TTC549 (cell line): ENCODE data around the gene SERPINA4.

Experiments used
- FAIRE-seq: peaks from 2 replicates; lab custom pipeline; 2012; peaks lifted over from hg19 to GRCh38; lab: Jason Lieb, UNC

Gene SERPINA4, protein sequence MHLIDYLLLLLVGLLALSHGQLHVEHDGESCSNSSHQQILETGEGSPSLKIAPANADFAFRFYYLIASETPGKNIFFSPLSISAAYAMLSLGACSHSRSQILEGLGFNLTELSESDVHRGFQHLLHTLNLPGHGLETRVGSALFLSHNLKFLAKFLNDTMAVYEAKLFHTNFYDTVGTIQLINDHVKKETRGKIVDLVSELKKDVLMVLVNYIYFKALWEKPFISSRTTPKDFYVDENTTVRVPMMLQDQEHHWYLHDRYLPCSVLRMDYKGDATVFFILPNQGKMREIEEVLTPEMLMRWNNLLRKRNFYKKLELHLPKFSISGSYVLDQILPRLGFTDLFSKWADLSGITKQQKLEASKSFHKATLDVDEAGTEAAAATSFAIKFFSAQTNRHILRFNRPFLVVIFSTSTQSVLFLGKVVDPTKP

GRCh38 chr14:94560751-94561655, at the start of gene SERPINA4:
SERPINA4 (plus strand) TSS chr14:94561442; CDS start chr14:94563483, 2,041 bp downstream.
- no peak for FAIRE-seq

DNA sequence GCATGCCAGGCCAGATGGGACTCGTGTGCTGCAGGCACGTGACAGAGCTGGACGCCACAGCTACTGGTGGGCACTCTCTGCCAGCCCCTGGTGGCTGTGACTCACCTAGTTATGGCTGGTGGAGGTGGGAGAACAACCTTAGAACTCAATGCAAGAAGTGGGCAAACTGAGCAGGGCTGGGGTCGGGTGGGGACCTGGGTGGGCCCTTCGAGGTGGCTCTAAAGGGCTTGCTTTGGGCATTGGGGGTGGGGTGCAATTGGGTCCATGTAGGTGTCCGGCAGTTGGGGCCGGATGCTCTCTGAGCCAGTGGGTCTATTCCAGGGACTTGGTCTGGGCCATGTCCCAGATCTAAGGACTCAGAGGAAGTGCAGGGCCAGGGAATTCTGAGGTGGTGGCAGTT, 46.9 kb upstream of the SERPINA4 start:
- no peak for FAIRE-seq

GRCh38 chr14:94515426-94515825, 45.8 kb upstream of the SERPINA4 start:
- no peak for FAIRE-seq

- no peak for FAIRE-seq
Observed at GRCh38 chr14:94515856-94516255, 45.4 kb upstream of the SERPINA4 start.

- no peak for FAIRE-seq
Observed at GRCh38 chr14:94517248-94517640, 44.0 kb upstream of the SERPINA4 start.

DNA sequence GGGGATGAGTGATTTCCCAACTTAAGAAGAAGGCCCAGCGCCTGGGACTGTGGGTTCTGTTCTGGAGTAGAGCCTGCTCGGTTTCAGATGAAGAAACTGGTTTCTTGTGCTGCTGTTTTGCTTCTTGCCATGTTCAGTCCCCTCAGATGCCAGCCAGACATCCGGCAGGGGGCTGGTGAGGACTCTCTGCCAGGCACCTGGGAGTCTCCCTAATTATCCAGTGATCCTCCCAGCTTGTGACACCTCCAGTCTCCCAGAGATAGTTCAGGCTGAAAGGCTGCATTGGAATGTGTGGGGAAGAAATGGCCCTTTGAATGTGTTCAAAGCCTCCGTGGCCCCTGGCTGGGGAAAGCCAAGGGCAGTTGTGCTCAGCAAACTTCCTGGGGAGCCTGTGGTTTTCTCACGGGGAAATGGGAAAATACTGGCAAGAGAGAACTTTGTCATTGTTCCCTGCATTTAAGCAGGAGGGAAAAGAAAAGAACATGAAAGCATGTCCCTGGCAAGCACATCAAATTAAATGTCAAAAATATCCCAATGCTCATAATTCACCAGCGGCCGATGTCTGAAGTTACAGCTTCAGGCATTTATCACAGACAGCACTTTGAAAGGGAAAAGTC, 43.5 kb upstream of the SERPINA4 start:
- no peak for FAIRE-seq

DNA sequence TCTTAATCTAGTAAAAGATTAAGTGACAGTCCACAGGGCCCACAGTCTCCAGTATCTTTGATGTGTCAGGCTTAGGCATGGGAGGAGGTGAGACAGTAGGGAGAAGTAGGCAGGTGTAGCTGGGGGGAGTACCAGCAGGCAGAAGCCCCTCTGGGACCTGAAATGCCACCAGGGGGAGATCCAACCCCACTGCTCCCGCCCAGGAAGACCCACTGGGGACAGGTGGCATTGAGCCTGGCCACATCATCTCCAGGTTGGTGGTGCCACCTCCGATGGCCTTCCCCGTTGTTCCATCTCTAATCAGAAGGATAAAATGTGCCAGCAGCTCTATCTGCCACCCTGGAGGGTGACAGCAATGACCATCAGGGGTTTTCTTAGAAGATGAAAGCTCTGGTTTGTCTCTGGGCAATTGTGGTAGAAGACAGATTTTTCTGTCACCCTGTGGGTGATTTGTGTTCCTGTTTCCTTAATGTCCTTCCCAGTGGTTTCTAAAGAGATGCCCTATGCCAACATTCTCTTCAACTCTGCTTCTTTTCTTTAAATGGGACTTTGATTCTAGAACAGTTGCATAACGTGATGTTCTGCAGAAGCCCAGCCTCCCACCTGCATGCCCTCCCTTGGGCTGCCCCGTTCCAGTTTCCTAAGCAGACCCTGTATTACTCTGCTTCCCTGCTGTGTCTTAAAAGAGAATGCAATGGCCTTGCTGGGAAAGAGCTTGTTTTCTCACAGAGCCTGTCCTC, 39.7 kb upstream of the SERPINA4 start:
- FAIRE-seq = no peak

- FAIRE-seq = no peak
Observed at GRCh38 chr14:94522115-94522724, 39.0 kb upstream of the SERPINA4 start.

DNA sequence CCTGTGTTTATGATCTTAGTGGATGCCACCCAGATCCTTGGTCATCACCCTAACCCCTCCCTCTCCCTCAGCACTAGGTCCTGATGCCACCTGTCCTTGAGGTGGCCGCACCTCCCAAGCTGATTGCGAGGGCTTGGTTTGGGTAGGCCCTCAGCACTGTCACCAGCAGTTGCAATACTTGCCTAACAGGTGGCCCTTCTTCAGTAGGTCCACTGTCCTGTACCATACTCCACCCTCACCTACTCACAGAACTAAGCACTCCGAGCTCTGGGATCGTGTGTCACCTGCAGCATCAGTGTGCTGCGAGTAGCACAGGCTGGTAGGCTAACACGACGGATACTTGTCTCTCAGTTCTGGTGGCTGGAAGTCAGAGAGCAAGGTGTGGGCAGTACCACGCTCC, 38.0 kb upstream of the SERPINA4 start:
- no peak for FAIRE-seq

- FAIRE-seq = no peak
Observed at GRCh38 chr14:94524093-94524492, 37.1 kb upstream of the SERPINA4 start.

GRCh38 chr14:94531187-94531586, 30.1 kb upstream of the SERPINA4 start:
- no peak for FAIRE-seq

DNA sequence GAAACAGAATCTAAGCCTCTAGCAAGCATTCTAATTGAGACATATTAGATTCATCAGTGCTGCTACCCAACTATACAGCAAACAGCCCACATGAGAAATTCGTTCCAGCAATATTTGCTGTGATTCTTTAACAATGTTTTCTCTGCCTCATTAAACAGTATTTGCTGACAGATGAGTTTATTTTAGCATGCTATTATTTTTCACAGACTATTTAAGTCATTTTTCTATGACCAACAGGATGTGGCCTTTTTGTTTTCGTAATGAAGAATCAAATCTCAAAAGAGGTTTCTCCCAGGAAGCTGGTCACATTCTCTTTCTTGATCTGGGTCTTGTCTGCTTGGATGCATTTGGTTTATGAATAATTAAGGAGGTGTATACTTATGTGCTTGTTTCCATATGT, 28.8 kb upstream of the SERPINA4 start:
- no peak for FAIRE-seq

DNA sequence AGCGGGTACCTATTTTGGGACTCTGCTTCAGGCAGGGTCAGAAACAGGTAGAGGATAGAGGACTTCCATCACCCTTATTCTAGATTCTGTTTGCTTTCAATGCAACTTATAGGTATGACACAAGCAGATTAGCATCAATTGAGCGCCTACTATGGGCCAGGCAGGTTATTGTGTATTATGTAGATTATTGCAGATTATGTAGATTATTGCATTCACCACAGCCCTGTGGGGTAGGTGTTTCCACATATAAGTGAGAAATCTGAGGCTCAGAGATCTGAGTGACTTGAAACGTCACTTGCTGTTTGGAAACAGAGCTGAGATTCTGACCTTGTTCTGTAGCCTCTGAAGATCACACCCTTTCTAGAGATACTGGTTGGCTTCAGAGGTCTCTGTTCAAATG, 25.7 kb upstream of the SERPINA4 start:
- FAIRE-seq = no peak

DNA sequence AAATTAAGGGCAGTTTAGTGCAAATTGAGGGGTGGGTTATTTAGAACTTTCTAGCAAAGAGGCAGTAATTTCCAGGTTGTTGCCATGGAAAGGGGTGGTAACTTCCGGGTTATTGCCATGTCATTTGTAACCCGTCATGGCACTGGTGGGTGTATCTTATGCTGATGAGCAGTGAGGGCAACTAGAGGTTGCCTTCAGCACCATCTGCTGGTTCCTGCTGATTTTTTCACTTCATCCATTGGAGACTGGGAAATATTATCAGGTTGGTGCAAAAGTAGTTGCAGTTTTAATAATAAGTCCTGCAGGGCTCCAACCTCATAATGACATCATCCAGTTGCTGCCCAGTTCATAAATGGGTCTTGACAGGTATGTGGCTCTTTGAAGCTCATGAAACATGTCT, 24.4 kb upstream of the SERPINA4 start:
- no peak for FAIRE-seq

DNA sequence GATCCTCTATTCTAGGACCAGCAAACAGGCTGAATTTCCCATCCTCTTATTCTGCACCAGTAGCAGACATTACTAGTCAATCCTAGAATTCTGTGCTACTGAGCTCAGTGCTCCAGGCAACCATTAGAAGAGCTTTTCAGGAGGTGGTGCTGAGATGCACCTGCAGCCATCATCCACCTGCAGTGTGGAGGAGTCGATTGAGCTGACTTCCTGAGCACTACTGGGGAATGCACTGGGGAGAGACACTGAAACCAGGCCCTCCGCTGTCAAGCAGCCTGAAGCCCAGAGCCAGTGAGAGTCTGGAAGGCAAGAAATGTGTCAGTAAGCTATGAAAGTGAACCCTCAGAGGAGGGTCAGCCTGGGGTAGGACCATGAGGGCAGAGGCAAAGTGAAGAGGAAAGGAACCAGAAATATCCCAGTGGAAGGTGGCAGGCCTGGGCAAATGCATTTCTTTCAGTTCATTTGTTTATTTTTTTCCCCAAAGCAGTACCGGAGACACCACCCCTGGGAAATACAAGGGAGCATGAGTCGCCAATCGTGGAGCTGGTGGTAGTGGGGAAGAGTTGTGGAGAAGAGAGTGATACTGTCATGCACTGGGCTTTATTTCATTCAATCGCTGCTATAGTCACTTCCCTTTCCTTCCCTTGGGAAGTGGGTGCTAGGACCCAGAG, 23.0 kb upstream of the SERPINA4 start:
- FAIRE-seq = no peak

- no peak for FAIRE-seq
Observed at GRCh38 chr14:94539181-94539580, 22.1 kb upstream of the SERPINA4 start.

DNA sequence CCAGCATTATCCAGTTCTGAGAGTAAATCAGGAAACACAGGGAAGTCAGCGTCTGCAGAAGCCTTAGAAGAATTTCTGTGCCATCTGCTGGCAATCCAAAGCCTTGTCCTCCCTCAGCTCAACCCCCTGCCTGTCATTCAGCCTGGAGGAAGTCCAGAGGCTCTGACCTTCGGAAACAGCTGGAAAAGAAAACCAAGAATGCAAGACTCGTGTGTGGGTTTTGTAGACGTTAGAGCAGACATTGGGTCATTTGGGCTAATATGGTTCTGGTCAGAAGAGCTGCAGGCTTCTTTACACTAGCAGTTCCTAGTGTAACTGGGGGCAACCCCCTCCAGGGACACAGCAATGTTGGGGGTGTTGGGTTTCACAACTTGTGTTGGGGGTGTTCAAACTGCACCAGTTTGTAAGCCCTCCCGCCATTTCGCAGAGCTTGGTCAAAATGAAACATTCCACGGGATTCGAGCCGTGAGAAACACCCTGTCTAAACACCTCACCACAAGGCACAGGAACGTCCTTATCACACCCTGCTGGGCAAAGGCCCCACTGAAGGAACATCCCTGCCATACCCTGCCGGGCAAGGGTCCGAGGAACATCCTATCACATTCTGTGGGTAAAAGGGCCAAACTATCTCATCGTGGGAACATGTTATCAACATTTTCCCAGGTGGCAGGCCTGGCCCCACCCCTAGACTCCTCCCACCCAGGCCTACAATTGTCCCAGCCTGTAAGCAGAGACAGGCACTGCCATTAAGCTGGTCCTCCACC, 21.0 kb upstream of the SERPINA4 start:
- no peak for FAIRE-seq

DNA sequence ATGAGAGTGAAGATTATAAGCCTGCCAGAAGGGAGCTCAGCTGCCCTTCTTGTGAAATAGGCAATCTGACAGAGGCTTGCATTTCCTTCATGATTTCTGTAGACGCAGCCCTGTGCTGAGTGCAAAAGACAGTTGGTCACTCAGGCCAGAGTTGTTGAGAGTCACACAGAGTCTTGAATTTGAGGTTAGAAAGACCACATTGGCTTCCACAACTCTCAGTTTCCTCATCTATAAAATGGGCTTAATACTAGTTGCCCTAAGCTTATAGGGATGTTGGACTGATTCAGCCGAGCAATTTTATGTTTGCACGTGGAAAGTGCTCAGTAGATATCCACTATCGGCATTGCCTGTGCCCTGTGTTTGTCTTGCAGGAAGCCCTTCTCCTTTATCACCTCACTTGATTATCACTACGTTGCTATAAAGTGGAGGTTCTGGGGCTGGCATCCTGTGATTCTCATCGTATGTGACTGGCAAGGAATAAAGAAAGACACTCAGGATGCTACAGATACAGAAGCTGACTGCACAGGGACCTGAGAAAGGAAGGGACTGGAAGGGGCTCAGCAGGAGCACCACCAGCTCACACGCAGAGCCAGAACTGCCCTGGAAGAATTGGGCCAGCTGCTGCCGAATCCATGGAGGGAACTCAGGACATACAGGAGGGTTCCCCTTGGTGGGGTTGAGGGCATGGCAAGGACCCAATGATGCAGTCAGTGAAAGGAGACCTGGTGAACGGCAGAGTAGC, 19.8 kb upstream of the SERPINA4 start:
- no peak for FAIRE-seq

GRCh38 chr14:94542111-94542810, 19.0 kb upstream of the SERPINA4 start:
- FAIRE-seq = no peak
